Loucy (cell line): ENCODE measurements around the gene PEAK1.

Experiments
- H2AFZ ChIP-seq: fragments of 200-600 bp; sonication (generic); 2 replicates; pipeline ENCODE4 v1.6.0; 2016; ENCODE audit warnings: antibody characterized with exemption, mild to moderate bottlenecking, low read length, moderate library complexity
- H3F3A ChIP-seq: fragments of 200-600 bp; 2 replicates; pipeline ENCODE4 v1.6.0; 2016; ENCODE audit warnings: antibody characterized with exemption, low read depth, mild to moderate bottlenecking
- H3K27me3 ChIP-seq: fragments of 200-600 bp; sonication (generic); 2 replicates; pipeline ENCODE4 v1.6.1; 2014; ENCODE audit warnings: low read length, mild to moderate bottlenecking; ENCODE audit not compliant: insufficient read depth, poor library complexity, severe bottlenecking
- H3K36me3 ChIP-seq: fragments of 200-600 bp; sonication (generic); 2 replicates; pipeline ENCODE4 v1.6.1; 2016; ENCODE audit warnings: low read length; ENCODE audit not compliant: insufficient read depth
- H3K4me1 ChIP-seq: fragments of 200-600 bp; sonication (generic); 2 replicates; pipeline ENCODE4 v1.5.1; 2014; ENCODE audit warnings: low read length, mild to moderate bottlenecking; ENCODE audit not compliant: insufficient read depth, poor library complexity, severe bottlenecking
- H3K4me2 ChIP-seq: fragments of 200-600 bp; sonication (generic); 2 replicates; pipeline ENCODE4 v1.6.0; 2014; ENCODE audit warnings: antibody characterized with exemption, low read length, low read depth, mild to moderate bottlenecking; ENCODE audit not compliant: poor library complexity, severe bottlenecking
- H3K4me3 ChIP-seq: fragments of 200-600 bp; sonication (generic); 2 replicates; pipeline ENCODE4 v1.5.1; 2014; ENCODE audit warnings: low read length, mild to moderate bottlenecking, mixed read lengths; ENCODE audit not compliant: poor library complexity, severe bottlenecking
- H3K79me2 ChIP-seq: fragments of 200-600 bp; sonication (generic); 2 replicates; pipeline ENCODE4 v1.6.1; 2014; ENCODE audit warnings: low read length; ENCODE audit not compliant: insufficient read depth
- H3K9ac ChIP-seq: fragments of 200-600 bp; sonication (generic); 2 replicates; pipeline ENCODE4 v1.6.0; 2014; ENCODE audit warnings: mild to moderate bottlenecking, low read depth, low read length, moderate library complexity; ENCODE audit not compliant: poor library complexity, severe bottlenecking
- H3K9me2 ChIP-seq: fragments of 200-600 bp; sonication (generic); replicated peaks from 2 replicates; pipeline ENCODE4 v1.6.1; 2016; ENCODE audit warnings: low read depth, low read length, mixed read lengths
- H3K9me3 ChIP-seq: fragments of 200-600 bp; sonication (generic); 2 replicates; pipeline ENCODE4 v1.6.1; 2014; ENCODE audit warnings: mild to moderate bottlenecking, antibody characterized with exemption, low read length, low read depth; ENCODE audit not compliant: insufficient read depth
- H4K20me1 ChIP-seq: fragments of 200-600 bp; sonication (generic); 2 replicates; pipeline ENCODE4 v1.6.0; 2014; ENCODE audit warnings: antibody characterized with exemption, low read length, mild to moderate bottlenecking; ENCODE audit not compliant: insufficient read depth, poor library complexity, severe bottlenecking
- EZH2phosphoT487 ChIP-seq: fragments of 200-600 bp; IDR thresholded peaks from 2 replicates; pipeline ENCODE4 v1.6.1; 2018; ENCODE audit warnings: antibody characterized with exemption, mild to moderate bottlenecking, moderate library complexity, borderline replicate concordance
- TF ChIP-seq, protein P1 (sequence below): fragments of 200-600 bp; sonication (generic); conservative IDR thresholded peaks from 2 replicates; pipeline ENCODE4 v1.5.1; 2014; ENCODE audit warnings: mild to moderate bottlenecking, antibody characterized with exemption, low read length

PEAK1 gene

DNA sequence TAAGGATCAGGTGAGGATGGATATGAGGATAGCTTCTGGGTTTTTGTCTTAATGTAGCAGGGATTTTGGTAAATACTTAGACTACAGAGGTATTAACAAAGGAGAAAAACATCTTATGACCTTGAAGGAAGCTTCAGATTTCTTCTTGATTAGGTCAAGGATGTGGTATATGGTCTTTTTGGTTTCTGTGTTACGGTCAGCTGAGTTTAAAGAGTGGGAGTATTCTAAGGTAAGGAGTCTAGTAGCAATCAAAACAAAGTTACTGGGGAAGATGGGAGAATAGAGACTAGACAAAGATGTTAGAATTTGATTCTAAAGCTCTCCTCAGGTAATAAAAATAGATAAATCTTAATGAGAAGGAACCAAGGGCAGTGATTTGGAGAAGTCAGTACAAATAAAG, 7.0 kb upstream of the PEAK1 start:
- Histone ChIP-seq H3K36me3 (no peaks in the 10 kb centered on the region), H3K9me2 (no peaks in the 10 kb centered on the region), H3K4me2 (peak overlapping the region; percentile 48), H3K27me3 (no peaks in the 10 kb centered on the region), H4K20me1 (peaks cover 80% of the 10 kb centered on the region), H3F3A (no peaks in the 10 kb centered on the region), H3K4me1 (peaks cover 38% of the 10 kb centered on the region), H3K9ac (no peak overlapping the region), H3K4me3 (no peak overlapping the region), H2AFZ (no peak overlapping the region), H3K79me2 (peaks cover 81% of the 10 kb centered on the region), H3K9me3 (no peaks in the 10 kb centered on the region)
- no peak for TF ChIP-seq EZH2phosphoT487
- TF ChIP-seq, protein P1, sequence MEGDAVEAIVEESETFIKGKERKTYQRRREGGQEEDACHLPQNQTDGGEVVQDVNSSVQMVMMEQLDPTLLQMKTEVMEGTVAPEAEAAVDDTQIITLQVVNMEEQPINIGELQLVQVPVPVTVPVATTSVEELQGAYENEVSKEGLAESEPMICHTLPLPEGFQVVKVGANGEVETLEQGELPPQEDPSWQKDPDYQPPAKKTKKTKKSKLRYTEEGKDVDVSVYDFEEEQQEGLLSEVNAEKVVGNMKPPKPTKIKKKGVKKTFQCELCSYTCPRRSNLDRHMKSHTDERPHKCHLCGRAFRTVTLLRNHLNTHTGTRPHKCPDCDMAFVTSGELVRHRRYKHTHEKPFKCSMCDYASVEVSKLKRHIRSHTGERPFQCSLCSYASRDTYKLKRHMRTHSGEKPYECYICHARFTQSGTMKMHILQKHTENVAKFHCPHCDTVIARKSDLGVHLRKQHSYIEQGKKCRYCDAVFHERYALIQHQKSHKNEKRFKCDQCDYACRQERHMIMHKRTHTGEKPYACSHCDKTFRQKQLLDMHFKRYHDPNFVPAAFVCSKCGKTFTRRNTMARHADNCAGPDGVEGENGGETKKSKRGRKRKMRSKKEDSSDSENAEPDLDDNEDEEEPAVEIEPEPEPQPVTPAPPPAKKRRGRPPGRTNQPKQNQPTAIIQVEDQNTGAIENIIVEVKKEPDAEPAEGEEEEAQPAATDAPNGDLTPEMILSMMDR, result no peak

GRCh38 chr15:77426377-77426776, 6.5 kb upstream of the PEAK1 start:
- Histone ChIP-seq H2AFZ (no peak overlapping the region), H3K4me3 (no peak overlapping the region), H3K27me3 (no peaks in the 10 kb centered on the region), H3K9ac (no peak overlapping the region), H3K4me1 (peaks cover 43% of the 10 kb centered on the region), H3K79me2 (peaks cover 83% of the 10 kb centered on the region), H3K4me2 (peak overlapping the region; percentile 48), H3F3A (no peaks in the 10 kb centered on the region), H4K20me1 (peaks cover 84% of the 10 kb centered on the region), H3K36me3 (no peaks in the 10 kb centered on the region), H3K9me2 (no peaks in the 10 kb centered on the region), H3K9me3 (no peaks in the 10 kb centered on the region)
- no peak for TF ChIP-seq EZH2phosphoT487
- TF ChIP-seq, protein P1, result no peak

DNA sequence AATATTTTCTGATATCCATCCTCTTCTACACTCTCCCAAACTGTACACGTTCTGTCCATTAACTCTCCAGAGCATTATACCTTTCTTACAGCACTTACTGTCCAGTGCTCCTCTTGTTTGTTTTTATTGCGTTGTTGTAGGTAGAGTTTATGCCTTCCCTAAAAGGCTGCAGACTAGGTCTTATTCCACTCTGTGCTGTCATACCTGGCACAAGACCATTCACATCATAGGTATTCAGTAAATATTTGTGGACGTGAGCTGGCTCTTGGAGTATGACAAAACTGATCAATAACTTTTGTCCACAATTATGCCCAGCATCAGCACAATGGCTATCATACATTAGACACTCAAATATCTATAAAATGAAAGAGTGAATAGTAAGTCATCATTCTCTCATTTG, 5.2 kb upstream of the PEAK1 start:
- H3K27me3 ChIP-seq, result no peaks in the 10 kb centered on the region
- no peak overlapping the region for H3K4me3 ChIP-seq
- no peaks in the 10 kb centered on the region for H3K9me3 ChIP-seq
- H3K79me2 ChIP-seq, result peaks cover 80% of the 10 kb centered on the region
- H4K20me1 ChIP-seq, result peaks cover 78% of the 10 kb centered on the region
- H3K4me1 ChIP-seq, result peaks cover 47% of the 10 kb centered on the region
- H3K9me2 ChIP-seq, result no peaks in the 10 kb centered on the region
- H2AFZ ChIP-seq, result no peak overlapping the region
- no peaks in the 10 kb centered on the region for H3F3A ChIP-seq
- H3K9ac ChIP-seq, result no peak overlapping the region
- no peaks in the 10 kb centered on the region for H3K36me3 ChIP-seq
- TF ChIP-seq EZH2phosphoT487, result no peak
- TF ChIP-seq, protein P1, result no peak
- H3K4me2 ChIP-seq, result peak overlapping the region; percentile 78
